Endodermal cell (in vitro differentiated cells): Measurements from ENCODE around the gene EPN2. TPM values are rescaled to one million over a fixed set of nuclear protein-coding genes. Genes with fewer than 3 reads are reported as not detected.

Experiments
- DNase-seq: peaks from one replicate; pipeline ENCODE4 v3.0.0-alpha.2; 2017
- H3K27ac ChIP-seq: 2 replicates; pipeline ENCODE4 v1.5.1; 2013; ENCODE audit warnings: mild to moderate bottlenecking, low read depth, low read length, moderate library complexity
- H3K27me3 ChIP-seq: 2 replicates; pipeline ENCODE4 v1.6.1; 2013; ENCODE audit warnings: mild to moderate bottlenecking, low read length, moderate library complexity; ENCODE audit not compliant: insufficient read depth, control insufficient read depth, poor library complexity, severe bottlenecking
- H3K36me3 ChIP-seq: 2 replicates; pipeline ENCODE4 v1.7.0; 2013; ENCODE audit warnings: mild to moderate bottlenecking, low read length, moderate library complexity; ENCODE audit not compliant: control insufficient read depth, insufficient read depth
- H3K4me1 ChIP-seq: one replicate; pipeline ENCODE4 v1.7.0; 2013; ENCODE audit warnings: low read length; ENCODE audit not compliant: control insufficient read depth, insufficient read depth
- H3K4me3 ChIP-seq: 2 replicates; pipeline ENCODE4 v1.5.1; 2013; ENCODE audit warnings: mild to moderate bottlenecking, low read length, moderate library complexity
- H3K9ac ChIP-seq: 2 replicates; pipeline ENCODE4 v1.6.1; 2013; ENCODE audit warnings: mild to moderate bottlenecking, low read length, moderate library complexity; ENCODE audit not compliant: poor library complexity, severe bottlenecking; ENCODE audit errors: extremely low read depth
- H3K9me3 ChIP-seq: 2 replicates; pipeline ENCODE4 v1.6.1; 2013; ENCODE audit warnings: mild to moderate bottlenecking, low read length, moderate library complexity; ENCODE audit not compliant: control insufficient read depth
- H3K27ac Mint-ChIP-seq: 2 replicates; pipeline ENCODE4 v1.8.0; 2020; ENCODE audit warnings: mixed read lengths
- H3K27me3 Mint-ChIP-seq: 2 replicates; pipeline ENCODE4 v1.8.0; 2021; ENCODE audit warnings: mild to moderate bottlenecking, mixed read lengths; ENCODE audit not compliant: insufficient read depth
- H3K36me3 Mint-ChIP-seq: 2 replicates; pipeline ENCODE4 v1.8.0; 2020; ENCODE audit warnings: low read depth, mixed read lengths
- H3K4me1 Mint-ChIP-seq: 2 replicates; pipeline ENCODE4 v1.8.0; 2020; ENCODE audit warnings: mixed read lengths
- H3K4me3 Mint-ChIP-seq: 2 replicates; pipeline ENCODE4 v1.8.0; 2020; ENCODE audit warnings: mild to moderate bottlenecking, moderate library complexity, mixed read lengths
- H3K9me3 Mint-ChIP-seq: 2 replicates; pipeline ENCODE4 v1.8.0; 2020; ENCODE audit warnings: mild to moderate bottlenecking, mixed read lengths
- WGBS, 2 experiments: methylation state at CpG; one replicate each; pipeline versions ENCODE4 v1.1.5 to v1.1.7; 2013; ENCODE audit warnings: missing lambda C conversion rate in 2 of 2, mixed read lengths in 1 of 2; ENCODE audit not compliant: insufficient coverage in 1 of 2, insufficient read length in 1 of 2; 5-methylcytosine and 5-hydroxymethylcytosine counted together
- total RNA-seq, 2 donors: library from RNA; stranded (reverse); fragmentation: NEBNext Ultra II Directional in 1 of 2; extraction: Animal tissue kit (Norgen Biotek cat#: 25700) in 1 of 2; gene quantifications; 2 replicates in 1 of 2; 3 replicates in 1 of 2; pipeline ENCODE4 v1.2.1, GENCODE V29; 2021
- TF ChIP-seq, protein P1 (sequence below): fragments of 200-600 bp; sonication (generic); conservative IDR thresholded peaks from 2 replicates; pipeline ENCODE4 v1.5.0; 2021; ENCODE audit warnings: antibody characterized with exemption, mild to moderate bottlenecking

The EPN2 gene
- total RNA-seq, 2 donors from 2014 or later, result 46.0 to 50.9 TPM

DNA sequence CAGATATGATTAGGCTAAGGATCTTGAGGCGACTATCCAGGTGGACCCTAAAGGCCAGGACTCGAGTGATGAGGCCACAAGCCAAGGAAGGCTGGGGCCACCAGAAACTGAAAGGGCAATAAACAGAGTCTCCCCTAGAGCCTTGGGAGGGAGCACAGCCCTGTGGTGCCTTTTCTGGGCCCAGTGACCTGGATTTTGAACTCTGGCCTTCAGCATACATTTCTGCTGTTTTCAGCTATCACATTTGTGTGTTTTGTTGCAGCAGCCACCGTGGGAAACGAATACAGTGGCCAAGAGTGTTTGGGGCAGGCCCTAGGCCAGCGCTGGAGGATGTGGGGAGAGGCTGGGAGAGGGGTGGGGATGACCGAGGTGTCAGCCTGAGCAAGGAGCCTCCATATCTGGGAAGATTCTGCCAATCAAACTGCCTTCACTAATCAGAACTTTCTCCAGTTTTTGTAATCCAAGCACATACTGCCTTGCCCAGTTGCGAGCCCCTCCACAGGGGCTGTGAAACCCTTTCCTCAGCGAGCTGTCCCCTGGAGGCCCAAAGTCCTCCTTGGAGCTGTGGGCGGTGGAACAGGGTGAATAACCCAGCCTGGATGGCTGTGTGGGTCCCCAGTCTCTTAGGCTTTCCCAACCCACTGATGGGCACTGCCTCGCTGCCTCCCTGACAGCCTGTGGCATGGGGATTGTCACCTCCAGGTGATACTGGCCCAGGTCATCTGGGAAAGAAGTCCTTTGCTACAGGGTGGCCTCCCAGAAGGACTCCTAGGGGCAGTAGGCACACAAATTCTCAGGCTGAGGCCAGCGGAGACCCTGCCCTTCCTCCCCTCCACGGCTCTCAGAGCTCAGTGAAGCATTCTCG is 108.6 kb downstream of the EPN2 start:
- Mint-ChIP-seq H3K36me3 (peaks cover 20% of the 10 kb centered on the region), H3K27ac (no peak overlapping the region), H3K9me3 (no peaks in the 10 kb centered on the region), H3K4me3 (no peak overlapping the region), H3K27me3 (no peaks in the 10 kb centered on the region), H3K4me1 (peaks cover 6% of the 10 kb centered on the region)
- TF ChIP-seq, protein P1, sequence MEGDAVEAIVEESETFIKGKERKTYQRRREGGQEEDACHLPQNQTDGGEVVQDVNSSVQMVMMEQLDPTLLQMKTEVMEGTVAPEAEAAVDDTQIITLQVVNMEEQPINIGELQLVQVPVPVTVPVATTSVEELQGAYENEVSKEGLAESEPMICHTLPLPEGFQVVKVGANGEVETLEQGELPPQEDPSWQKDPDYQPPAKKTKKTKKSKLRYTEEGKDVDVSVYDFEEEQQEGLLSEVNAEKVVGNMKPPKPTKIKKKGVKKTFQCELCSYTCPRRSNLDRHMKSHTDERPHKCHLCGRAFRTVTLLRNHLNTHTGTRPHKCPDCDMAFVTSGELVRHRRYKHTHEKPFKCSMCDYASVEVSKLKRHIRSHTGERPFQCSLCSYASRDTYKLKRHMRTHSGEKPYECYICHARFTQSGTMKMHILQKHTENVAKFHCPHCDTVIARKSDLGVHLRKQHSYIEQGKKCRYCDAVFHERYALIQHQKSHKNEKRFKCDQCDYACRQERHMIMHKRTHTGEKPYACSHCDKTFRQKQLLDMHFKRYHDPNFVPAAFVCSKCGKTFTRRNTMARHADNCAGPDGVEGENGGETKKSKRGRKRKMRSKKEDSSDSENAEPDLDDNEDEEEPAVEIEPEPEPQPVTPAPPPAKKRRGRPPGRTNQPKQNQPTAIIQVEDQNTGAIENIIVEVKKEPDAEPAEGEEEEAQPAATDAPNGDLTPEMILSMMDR, result no peak
- H3K9ac ChIP-seq, result no peak overlapping the region
- H3K27ac ChIP-seq, result no peak overlapping the region
- no peaks in the 10 kb centered on the region for H3K36me3 ChIP-seq
- H3K27me3 ChIP-seq, result no peaks in the 10 kb centered on the region
- H3K9me3 ChIP-seq, result no peaks in the 10 kb centered on the region
- WGBS, 2 experiments, result 94 to 95% methylated on average over 7 to 13 of the region's 13 CpGs
- no peak overlapping the region for H3K4me3 ChIP-seq
- H3K4me1 ChIP-seq, result no peaks in the 10 kb centered on the region
- peak; percentile 44 for DNase-seq

- H3K4me1 ChIP-seq, result no peaks in the 10 kb centered on the region
- Mint-ChIP-seq H3K27me3 (no peaks in the 10 kb centered on the region), H3K36me3 (peaks cover 27% of the 10 kb centered on the region), H3K4me1 (peaks cover 6% of the 10 kb centered on the region), H3K27ac (peak overlapping the region; percentile 31), H3K9me3 (no peaks in the 10 kb centered on the region), H3K4me3 (no peak overlapping the region)
- TF ChIP-seq, protein P1, result no peak
- no peak overlapping the region for H3K9ac ChIP-seq
- H3K4me3 ChIP-seq, result no peak overlapping the region
- WGBS, 2 experiments, result 94 to 95% methylated on average over 15 to 19 of the region's 19 CpGs
- no peak overlapping the region for H3K27ac ChIP-seq
- peak; percentile 46 for DNase-seq
- H3K27me3 ChIP-seq, result no peaks in the 10 kb centered on the region
- H3K9me3 ChIP-seq, result no peaks in the 10 kb centered on the region
- H3K36me3 ChIP-seq, result no peaks in the 10 kb centered on the region
Observed at GRCh38 chr17:19346351-19347255, 109.4 kb downstream of the EPN2 start.

GRCh38 chr17:19347323-19348080 is 110.3 kb downstream of the EPN2 start:
- H3K27me3 ChIP-seq, result no peaks in the 10 kb centered on the region
- H3K27ac ChIP-seq, result no peak overlapping the region
- TF ChIP-seq, protein P1, result no peak
- WGBS, 2 experiments, result 94 to 99% methylated on average over 10 to 13 of the region's 13 CpGs
- no peak overlapping the region for H3K4me3 ChIP-seq
- Mint-ChIP-seq H3K36me3 (peaks cover 28% of the 10 kb centered on the region), H3K4me3 (no peak overlapping the region), H3K27ac (no peak overlapping the region), H3K9me3 (no peaks in the 10 kb centered on the region), H3K4me1 (no peaks in the 10 kb centered on the region), H3K27me3 (no peaks in the 10 kb centered on the region)
- no peaks in the 10 kb centered on the region for H3K4me1 ChIP-seq
- no peaks in the 10 kb centered on the region for H3K36me3 ChIP-seq
- DNase-seq, result peak; percentile 46
- no peak overlapping the region for H3K9ac ChIP-seq
- H3K9me3 ChIP-seq, result no peaks in the 10 kb centered on the region
